Breast epithelium (tissue), 3 donors: Measurements from ENCODE around the gene ZNF813.

Experiments
- CTCF ChIP-seq, 3 donors: fragments of 450-650 bp; IDR thresholded peaks; one replicate each; pipeline ENCODE4 v1.5.1; 2016 to 2017; ENCODE audit warnings: antibody characterized with exemption in 3 of 3, mild to moderate bottlenecking in 3 of 3, moderate library complexity in 3 of 3
- POLR2A ChIP-seq: fragments of 450-650 bp; IDR thresholded peaks from one replicate; pipeline ENCODE4 v1.6.1; 2016; ENCODE audit warnings: antibody characterized with exemption, mild to moderate bottlenecking, moderate library complexity
- POLR2AphosphoS5 ChIP-seq, 3 donors: sonication (generic); formaldehyde crosslinking; IDR thresholded peaks; one replicate each; pipeline ENCODE4 v1.6.1; 2017; ENCODE audit warnings: antibody characterized with exemption in 3 of 3

GRCh38 chr19:53431399-53432087, 36.0 kb upstream of the ZNF813 start, which contains the start of gene ZNF761:
- TF ChIP-seq CTCF (IDR thresholded peaks at IDR 0.05) (peak in 2 of 3 donors; percentile 38 to 42), POLR2A (peak; percentile 59), POLR2AphosphoS5 (IDR thresholded peaks at IDR 0.05) (peak; percentile 67 to 88 (median 70))
